ENCODE measurements around the gene DDX56. TPM values are rescaled to one million over a fixed set of nuclear protein-coding genes. Genes with fewer than 3 reads are reported as not detected.

DDX56 gene
- total RNA-seq, 1 experiment from 2014 or later = 83.1 TPM

- TF ChIP-seq CTCF (IDR thresholded peaks at IDR 0.05) = no peak
- TF ChIP-seq ATF6 (CRISPR knock-in tag; IDR thresholded peaks at IDR 0.05) = no peak
- no peak for TF ChIP-seq TCF7 (CRISPR knock-in tag; IDR thresholded peaks at IDR 0.05; ENCODE audit: low read depth)
- TF ChIP-seq FOXP4 (CRISPR knock-in tag; IDR thresholded peaks at IDR 0.05) = no peak
- TF ChIP-seq NFYB (CRISPR knock-in tag; conservative IDR thresholded peaks at IDR 0.05; ENCODE audit: low read depth) = no peak
- TF ChIP-seq JUN (CRISPR knock-in tag; IDR thresholded peaks at IDR 0.05) = no peak
- TF ChIP-seq NFATC4 (CRISPR knock-in tag; IDR thresholded peaks at IDR 0.05) = no peak
- no peak for TF ChIP-seq SMAD3 (CRISPR knock-in tag; IDR thresholded peaks at IDR 0.05; ENCODE audit: borderline replicate concordance)
- TF ChIP-seq E2F5 (CRISPR knock-in tag; IDR thresholded peaks at IDR 0.05) = no peak
- no peak for TF ChIP-seq ETV6 (CRISPR knock-in tag; IDR thresholded peaks at IDR 0.05)
- TF ChIP-seq E2F4 (CRISPR knock-in tag; IDR thresholded peaks at IDR 0.05; ENCODE audit: borderline replicate concordance, low read depth) = no peak
- no peak for TF ChIP-seq MAX (CRISPR knock-in tag; IDR thresholded peaks at IDR 0.05)
- TF ChIP-seq TEAD4 (CRISPR knock-in tag; IDR thresholded peaks at IDR 0.05) = no peak
- TF ChIP-seq USF2 (CRISPR knock-in tag; IDR thresholded peaks at IDR 0.05) = no peak
- TF ChIP-seq TEAD1 (CRISPR knock-in tag; IDR thresholded peaks at IDR 0.05) = no peak
- TF ChIP-seq ZNF263 (CRISPR knock-in tag; IDR thresholded peaks at IDR 0.05; ENCODE audit: low read depth) = no peak
- TF ChIP-seq FOXP1 (CRISPR knock-in tag; IDR thresholded peaks at IDR 0.05; ENCODE audit: borderline replicate concordance) = no peak
- no peak for ATAC-seq
- Mint-ChIP-seq H3K27ac (no peak overlapping the region), H3K4me1 (no peaks in the 10 kb centered on the region), H3K4me3 (no peak overlapping the region), H3K9me3 (no peaks in the 10 kb centered on the region), H3K36me3 (no peaks in the 10 kb centered on the region), H3K27me3 (ENCODE audit: low read depth) (peaks cover 5% of the 10 kb centered on the region; the same call in 1 of the 2 replicates)
- POLR2A ChIA-PET = no interaction called here
- no peak for DNase-seq (ENCODE audit: low spot score)
- CTCF ChIA-PET = interaction anchor here (4.3 kb wide), 1 partner anchor 15 kb away, joined by 22 read pairs; no protein-coding TSS in a partner anchor
Observed at GRCh38 chr7:44519546-44519945, 54.2 kb downstream of the DDX56 start.

- H3K4me1 Mint-ChIP-seq = no peaks in the 10 kb centered on the region
- H3K27ac Mint-ChIP-seq = no peak overlapping the region
- no peak overlapping the region for H3K4me3 Mint-ChIP-seq
- TF ChIP-seq ARID4B (CRISPR knock-in tag; IDR thresholded peaks at IDR 0.05; ENCODE audit: borderline replicate concordance) (no peak), ZSCAN18 (CRISPR knock-in tag; IDR thresholded peaks at IDR 0.05) (no peak), NFATC4 (CRISPR knock-in tag; IDR thresholded peaks at IDR 0.05) (no peak), TCF7 (CRISPR knock-in tag; IDR thresholded peaks at IDR 0.05; ENCODE audit: low read depth) (no peak)
- ATAC-seq = no peak
- no peaks in the 10 kb centered on the region for H3K9me3 Mint-ChIP-seq
- no peaks in the 10 kb centered on the region for H3K36me3 Mint-ChIP-seq
- ChIA-PET POLR2A (no interaction called here), CTCF (interaction anchor here (4.3 kb wide), 1 partner anchor 16 kb away, joined by 22 read pairs; no protein-coding TSS in a partner anchor)
- DNase-seq (ENCODE audit: low spot score) = no peak
- no peaks in the 10 kb centered on the region; the same call in 1 of the 2 replicates for H3K27me3 Mint-ChIP-seq (ENCODE audit: low read depth)
Observed at GRCh38 chr7:44518761-44519160, 54.9 kb downstream of the DDX56 start.

Measured in WTC11 (cell line).